OCI-LY7 (cell line): Measurements from ENCODE around the gene DIRAS1. TPM values are rescaled to one million over a fixed set of nuclear protein-coding genes. Genes with fewer than 3 reads are reported as not detected.

Source experiments
- BruUV-seq: library from RNA; stranded (reverse); fragments of 400-500 nt; replicated peaks from 2 replicates; lab custom pipeline; 2021; lab: Mats Ljungman, UMichigan
- CTCF ChIA-PET: fragments of 300-600 bp; sonication (Branson Sonifier 250); formaldehyde crosslinking; loops from one replicate; lab custom pipeline; 2022; ENCODE audit warnings: antibody characterized with exemption; ENCODE audit not compliant: unreplicated experiment; lab: Charles Lee
- POLR2A ChIA-PET: fragments of 300-600 bp; sonication (Branson Sonifier 250); formaldehyde crosslinking; loops from one replicate; lab custom pipeline; 2022; ENCODE audit warnings: antibody characterized with exemption; lab: Charles Lee
- DNase-seq: peaks from one replicate; pipeline ENCODE4 v3.0.0-alpha.2; 2015; ENCODE audit warnings: low spot score
- H2AFZ ChIP-seq: fragments of 200-600 bp; sonication (generic), shearing (Covaris generic); 2 replicates; pipeline ENCODE4 v1.6.1; 2014; ENCODE audit warnings: mild to moderate bottlenecking, antibody characterized with exemption, low read length, moderate library complexity
- H3K27ac ChIP-seq: fragments of 200-600 bp; sonication (generic); 2 replicates; pipeline ENCODE4 v1.5.1; 2014; ENCODE audit warnings: mixed run types, low read depth, mild to moderate bottlenecking, moderate library complexity, low read length, inconsistent platforms; ENCODE audit not compliant: poor library complexity, severe bottlenecking
- H3K36me3 ChIP-seq: fragments of 200-600 bp; sonication (generic); 2 replicates; pipeline ENCODE4 v1.6.1; 2014; ENCODE audit warnings: mild to moderate bottlenecking, antibody characterized with exemption, low read length, moderate library complexity, mixed read lengths; ENCODE audit not compliant: insufficient read depth
- H3K4me1 ChIP-seq: fragments of 200-600 bp; sonication (generic); 2 replicates; pipeline ENCODE4 v1.5.1; 2014; ENCODE audit warnings: mild to moderate bottlenecking, low read length; ENCODE audit not compliant: insufficient read depth, poor library complexity, severe bottlenecking
- H3K4me2 ChIP-seq: fragments of 200-600 bp; sonication (generic); 2 replicates; pipeline ENCODE4 v1.6.1; 2014; ENCODE audit warnings: mild to moderate bottlenecking, low read length
- H3K4me3 ChIP-seq: fragments of 200-600 bp; sonication (generic); 2 replicates; pipeline ENCODE4 v1.5.1; 2014; ENCODE audit warnings: mild to moderate bottlenecking, low read depth, low read length; ENCODE audit not compliant: poor library complexity, severe bottlenecking
- H3K79me2 ChIP-seq: fragments of 200-600 bp; sonication (generic); 2 replicates; pipeline ENCODE4 v1.6.1; 2016; ENCODE audit warnings: low read depth, mild to moderate bottlenecking, low read length, moderate library complexity, mixed read lengths; ENCODE audit not compliant: insufficient read depth
- H3K9me2 ChIP-seq: fragments of 200-600 bp; sonication (generic); 2 replicates; pipeline ENCODE4 v1.6.1; 2016; ENCODE audit warnings: mild to moderate bottlenecking, low read length, mixed read lengths; ENCODE audit not compliant: insufficient read depth
- H3K9me3 ChIP-seq: fragments of 200-600 bp; sonication (generic); 2 replicates; pipeline ENCODE4 v1.6.1; 2014; ENCODE audit warnings: mild to moderate bottlenecking, mixed run types, low read length, mixed read lengths
- H4K20me1 ChIP-seq: fragments of 200-600 bp; sonication (generic); 2 replicates; pipeline ENCODE4 v1.6.1; 2014; ENCODE audit warnings: mild to moderate bottlenecking, antibody characterized with exemption, low read length, moderate library complexity, mixed read lengths; ENCODE audit not compliant: insufficient read depth
- EZH2phosphoT487 ChIP-seq: fragments of 200-600 bp; sonication (generic); IDR thresholded peaks from 2 replicates; pipeline ENCODE4 v1.6.1; 2018; ENCODE audit warnings: low read depth, borderline replicate concordance, mild to moderate bottlenecking, mixed run types, antibody characterized with exemption, low read length, moderate library complexity, mixed read lengths
- intact Hi-C: fragments of 100-400 bp; cut with micrococcal nuclease; formaldehyde crosslinking; loops from one replicate; pipeline ENCODE4 v1.10.0; 2022; ENCODE audit not compliant: unreplicated experiment
- total RNA-seq, 2 experiments: library from RNA; depleted of rRNA in 1 of 2; stranded (reverse); fragments of >200 nt in 1 of 2; shearing (Covaris generic) in 1 of 2; gene quantifications; 2 replicates each; pipeline ENCODE4 v1.2.3, GENCODE V29; 2014 to 2022
- TF ChIP-seq, protein P1 (sequence below): fragments of 200-600 bp; sonication (generic); conservative IDR thresholded peaks from 2 replicates; pipeline ENCODE4 v1.5.1; 2014; ENCODE audit warnings: mild to moderate bottlenecking, antibody characterized with exemption, low read length, moderate library complexity, mixed read lengths

The DIRAS1 gene
- total RNA-seq, 2 experiments from 2014 or later = not detected

DNA sequence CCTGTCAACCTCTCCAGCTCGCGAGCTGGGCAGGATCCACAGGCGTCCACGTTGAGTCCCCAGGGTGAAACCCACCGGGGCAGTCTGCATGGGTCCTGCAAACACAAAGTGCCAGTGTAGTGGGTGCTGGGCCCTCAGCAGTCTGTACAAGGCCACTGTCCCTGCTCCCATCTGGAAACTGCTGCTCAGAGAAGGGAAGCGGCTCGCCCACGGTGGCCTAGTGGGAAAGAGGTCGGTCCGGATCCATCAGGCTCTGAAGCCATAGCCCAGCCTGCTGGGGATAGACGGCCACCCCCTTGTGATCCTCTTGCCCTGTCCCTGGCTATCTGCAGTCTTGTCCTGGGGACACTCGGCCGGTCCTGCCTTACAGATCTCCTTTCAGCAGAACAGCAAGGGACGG is 2.6 kb upstream of the DIRAS1 start:
- ChIA-PET CTCF (no interaction called here), POLR2A (no interaction called here)
- Histone ChIP-seq H4K20me1 (no peaks in the 10 kb centered on the region), H3K4me2 (no peak overlapping the region), H3K9me3 (no peaks in the 10 kb centered on the region), H3K36me3 (no peaks in the 10 kb centered on the region), H3K9me2 (no peaks in the 10 kb centered on the region), H3K27ac (no peak overlapping the region), H3K79me2 (no peaks in the 10 kb centered on the region), H2AFZ (no peak overlapping the region), H3K4me1 (peaks cover 16% of the 10 kb centered on the region), H3K4me3 (no peak overlapping the region)
- TF ChIP-seq EZH2phosphoT487 = no peak
- BruUV-seq = no TSS peak
- intact Hi-C loops = no loop called here
- no peak for DNase-seq

DNA sequence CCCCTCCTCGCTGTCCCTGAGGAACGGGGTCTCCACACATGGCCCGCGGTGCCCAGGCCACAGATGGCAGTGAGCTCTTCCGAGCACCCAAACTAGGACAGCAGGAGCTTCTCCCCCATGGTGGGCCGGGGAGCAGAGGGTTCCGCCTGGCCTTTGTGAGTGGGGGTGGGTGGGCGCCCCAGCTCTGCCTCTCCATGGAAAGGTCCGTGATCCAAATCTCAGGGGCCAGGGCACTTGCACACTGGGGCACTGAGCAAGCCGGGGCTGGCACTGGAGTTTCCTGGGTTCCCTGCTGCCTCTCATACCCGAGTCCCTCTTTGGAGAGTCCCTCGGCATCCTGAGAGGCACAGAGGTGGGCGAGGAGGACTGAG is 2.2 kb upstream of the DIRAS1 start:
- Histone ChIP-seq H4K20me1 (no peaks in the 10 kb centered on the region), H3K4me3 (no peak overlapping the region), H2AFZ (no peak overlapping the region), H3K79me2 (no peaks in the 10 kb centered on the region), H3K4me1 (peaks cover 16% of the 10 kb centered on the region), H3K9me3 (no peaks in the 10 kb centered on the region), H3K9me2 (no peaks in the 10 kb centered on the region), H3K27ac (no peak overlapping the region), H3K36me3 (no peaks in the 10 kb centered on the region), H3K4me2 (no peak overlapping the region)
- intact Hi-C loops = no loop called here
- DNase-seq = no peak
- TF ChIP-seq EZH2phosphoT487 = no peak
- TF ChIP-seq, protein P1, sequence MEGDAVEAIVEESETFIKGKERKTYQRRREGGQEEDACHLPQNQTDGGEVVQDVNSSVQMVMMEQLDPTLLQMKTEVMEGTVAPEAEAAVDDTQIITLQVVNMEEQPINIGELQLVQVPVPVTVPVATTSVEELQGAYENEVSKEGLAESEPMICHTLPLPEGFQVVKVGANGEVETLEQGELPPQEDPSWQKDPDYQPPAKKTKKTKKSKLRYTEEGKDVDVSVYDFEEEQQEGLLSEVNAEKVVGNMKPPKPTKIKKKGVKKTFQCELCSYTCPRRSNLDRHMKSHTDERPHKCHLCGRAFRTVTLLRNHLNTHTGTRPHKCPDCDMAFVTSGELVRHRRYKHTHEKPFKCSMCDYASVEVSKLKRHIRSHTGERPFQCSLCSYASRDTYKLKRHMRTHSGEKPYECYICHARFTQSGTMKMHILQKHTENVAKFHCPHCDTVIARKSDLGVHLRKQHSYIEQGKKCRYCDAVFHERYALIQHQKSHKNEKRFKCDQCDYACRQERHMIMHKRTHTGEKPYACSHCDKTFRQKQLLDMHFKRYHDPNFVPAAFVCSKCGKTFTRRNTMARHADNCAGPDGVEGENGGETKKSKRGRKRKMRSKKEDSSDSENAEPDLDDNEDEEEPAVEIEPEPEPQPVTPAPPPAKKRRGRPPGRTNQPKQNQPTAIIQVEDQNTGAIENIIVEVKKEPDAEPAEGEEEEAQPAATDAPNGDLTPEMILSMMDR = no peak
- ChIA-PET CTCF (no interaction called here), POLR2A (no interaction called here)
- no TSS peak for BruUV-seq

DNA sequence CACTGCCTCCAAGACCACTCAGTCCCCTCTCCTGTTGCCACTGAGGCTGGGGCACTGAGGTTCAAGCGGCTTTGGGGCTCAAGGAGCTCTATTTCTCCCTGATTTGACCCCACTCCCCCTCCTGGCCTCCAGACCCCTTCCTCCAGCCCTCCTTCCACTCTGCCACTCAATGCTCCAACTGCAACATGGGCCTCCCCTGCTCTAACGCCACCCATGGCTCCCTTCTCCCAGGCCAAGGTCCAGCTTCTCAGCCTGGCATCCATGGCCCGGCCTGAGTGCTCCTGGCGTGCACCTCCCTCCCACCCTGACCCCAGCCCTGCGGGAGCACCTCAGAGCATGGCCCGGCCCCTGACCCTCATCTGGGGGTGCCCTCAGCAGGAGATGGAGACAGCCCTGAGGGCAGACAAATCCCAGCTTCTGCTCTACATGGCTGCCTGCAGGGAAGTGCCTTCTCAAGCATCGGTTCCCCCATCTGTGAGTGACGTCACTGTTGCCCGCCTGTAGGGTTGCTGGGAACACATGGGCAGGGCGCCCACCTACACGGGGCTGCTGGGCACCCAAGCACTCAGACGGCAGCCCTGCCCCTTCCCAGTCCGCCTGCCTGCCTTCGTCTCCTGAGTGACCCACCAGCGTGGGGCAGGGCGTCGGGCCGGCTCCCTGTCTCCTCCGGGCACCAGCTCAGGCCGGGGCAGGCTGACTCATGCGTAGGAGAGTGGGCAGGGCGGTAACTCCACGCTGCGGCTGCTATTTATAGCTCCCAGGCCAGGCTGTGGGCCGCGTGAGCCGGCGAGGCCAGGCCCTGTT is 1.6 kb upstream of the DIRAS1 start:
- Histone ChIP-seq H2AFZ (no peak overlapping the region), H3K36me3 (no peaks in the 10 kb centered on the region), H3K79me2 (no peaks in the 10 kb centered on the region), H3K4me3 (no peak overlapping the region), H3K9me3 (no peaks in the 10 kb centered on the region), H3K4me1 (peaks cover 16% of the 10 kb centered on the region), H3K4me2 (no peak overlapping the region), H4K20me1 (no peaks in the 10 kb centered on the region), H3K9me2 (no peaks in the 10 kb centered on the region), H3K27ac (no peak overlapping the region)
- no TSS peak for BruUV-seq
- POLR2A ChIA-PET = no interaction called here
- TF ChIP-seq EZH2phosphoT487 = no peak
- TF ChIP-seq, protein P1 = no peak
- CTCF ChIA-PET = no interaction called here
- intact Hi-C loops = no loop called here
- DNase-seq = no peak
